Aorta (tissue), 5 donors: ENCODE data around the gene DYNC1H1. TPM values are rescaled to one million over a fixed set of nuclear protein-coding genes. Genes with fewer than 3 reads are reported as not detected.

Source experiments
- ATAC-seq: fragments of 200-7000 bp; cut with Tn5 transposase; one replicate; pipeline ENCODE4 v1.9.1; 2022; ENCODE audit warnings: moderate library complexity; ENCODE audit not compliant: low FRiP score
- DNase-seq, 2 donors: peaks; one replicate each; pipeline ENCODE4 v3.0.0-alpha.2; 2020
- H3K27ac ChIP-seq, 2 donors: one replicate each; pipeline ENCODE4 v1.5.1; 2013; ENCODE audit warnings: low read length in 2 of 2, mild to moderate bottlenecking in 2 of 2, moderate library complexity in 2 of 2, control low read depth in 1 of 2, inconsistent platforms in 1 of 2, low read depth in 1 of 2
- H3K27me3 ChIP-seq, 2 donors: one replicate each; pipeline ENCODE4 v1.6.1; 2013; ENCODE audit warnings: control low read depth in 1 of 2, low read length in 1 of 2, mild to moderate bottlenecking in 1 of 2, moderate library complexity in 1 of 2; ENCODE audit not compliant: insufficient read depth in 2 of 2, control insufficient read depth in 1 of 2
- H3K36me3 ChIP-seq, 2 donors: one replicate each; pipeline ENCODE4 v1.6.1; 2013; ENCODE audit warnings: control low read depth in 1 of 2, low read length in 1 of 2, mild to moderate bottlenecking in 1 of 2; ENCODE audit not compliant: insufficient read depth in 2 of 2, control insufficient read depth in 1 of 2
- H3K4me1 ChIP-seq, 2 donors: one replicate each; pipeline ENCODE4 v1.6.1; 2013; ENCODE audit warnings: low read length in 2 of 2, control low read depth in 1 of 2, mild to moderate bottlenecking in 1 of 2, moderate library complexity in 1 of 2; ENCODE audit not compliant: insufficient read depth in 2 of 2, control insufficient read depth in 1 of 2
- H3K4me3 ChIP-seq, 2 donors: one replicate each; pipeline ENCODE4 v1.5.1; 2013; ENCODE audit warnings: low read length in 2 of 2, control low read depth in 1 of 2, mild to moderate bottlenecking in 1 of 2
- H3K9me3 ChIP-seq: one replicate; pipeline ENCODE4 v1.6.1; 2013; ENCODE audit warnings: mild to moderate bottlenecking, low read length; ENCODE audit not compliant: control insufficient read depth
- WGBS, 2 donors: extraction: QIAGEN DNeasy Blood & Tissue Kit; methylation state at CpG; one replicate each; pipeline ENCODE4 v1.1.7; 2013; 5-methylcytosine and 5-hydroxymethylcytosine counted together
- intact Hi-C, 2 donors: fragments of 100-400 bp; cut with DNase I; formaldehyde crosslinking; loops; one replicate each; pipeline versions ENCODE4 v1.14.2 to v1.15.0; 2022
- polyA plus RNA-seq, 2 donors: library from polyadenylated mRNA; stranded (reverse); fragments of 200-250 nt; gene quantifications; one replicate each; pipeline ENCODE4 v1.2.3, GENCODE V29; 2013
- total RNA-seq, 2 donors: library from RNA; stranded (reverse); fragmentation: NEBNext Ultra II Directional; extraction: Animal tissue kit (Norgen Biotek cat#: 25700); gene quantifications; one replicate each; pipeline ENCODE4 v1.2.1, GENCODE V29; 2021
- donor health status: healthy with polysubstance abuse.
- donor health status: Bipolar disorder and iron deficiency.
- donor health status: DM: no; HTN: no; CAD: no.
- donor health status: DM: no; HTN: no; CAD: no.
- donor health status: DM: yes; HTN: yes; CAD: no.

Gene DYNC1H1
- total and polyA plus RNA-seq, 4 donors, result 26.5 to 481 (median 301) TPM

GRCh38 chr14:102040153-102040552 lies 75.8 kb downstream of the DYNC1H1 start:
- Histone ChIP-seq H3K9me3 (no peaks in the 10 kb centered on the region), H3K36me3 (peaks cover 11 to 34% of the 10 kb centered on the region in 2 donors), H3K4me3 (no peak overlapping the region), H3K27ac (no peak overlapping the region), H3K27me3 (no peaks in the 10 kb centered on the region), H3K4me1 (no peaks in the 10 kb centered on the region)
- WGBS, 2 donors, result 85 to 90% methylated on average over 13 of the region's 13 CpGs
- intact Hi-C loops, result no loop called here
- DNase-seq (no peak), ATAC-seq (no peak)

GRCh38 chr14:102042699-102043098 lies 78.3 kb downstream of the DYNC1H1 start:
- ATAC-seq, result no peak
- no peak for DNase-seq
- Histone ChIP-seq H3K27ac (no peak overlapping the region), H3K9me3 (no peaks in the 10 kb centered on the region), H3K4me1 (no peaks in the 10 kb centered on the region), H3K36me3 (peaks cover 2 to 34% of the 10 kb centered on the region in 2 donors), H3K27me3 (no peaks in the 10 kb centered on the region), H3K4me3 (no peak overlapping the region)
- intact Hi-C loops, result no loop called here
- WGBS, 2 donors, result 91 to 92% methylated on average over 9 of the region's 9 CpGs

- WGBS, 2 donors, result 78 to 80% methylated on average over 22 of the region's 22 CpGs
- no peaks in the 10 kb centered on the region for H3K9me3 ChIP-seq
- H3K4me3 ChIP-seq, result no peak overlapping the region
- no peak for ATAC-seq
- no peak for DNase-seq
- H3K36me3 ChIP-seq, result peaks cover 3 to 37% of the 10 kb centered on the region in 2 donors
- intact Hi-C loops, result no loop called here
- H3K27me3 ChIP-seq, result no peaks in the 10 kb centered on the region
- no peaks in the 10 kb centered on the region for H3K4me1 ChIP-seq
- no peak overlapping the region for H3K27ac ChIP-seq
Observed at GRCh38 chr14:102043251-102044025, 79.1 kb downstream of the DYNC1H1 start.

- Histone ChIP-seq H3K36me3 (peaks cover 8 to 33% of the 10 kb centered on the region in 2 donors), H3K4me1 (no peaks in the 10 kb centered on the region), H3K4me3 (no peak overlapping the region), H3K27me3 (no peaks in the 10 kb centered on the region), H3K9me3 (no peaks in the 10 kb centered on the region), H3K27ac (no peak overlapping the region)
- DNase-seq (no peak), ATAC-seq (no peak)
- intact Hi-C loops, result no loop called here
- 86 to 87% methylated on average over 13 of the region's 13 CpGs for WGBS, 2 donors
Observed at GRCh38 chr14:102044566-102044965, 80.2 kb downstream of the DYNC1H1 start.

GRCh38 chr14:102046337-102047278 lies 82.2 kb downstream of the DYNC1H1 start:
- Histone ChIP-seq H3K4me1 (no peaks in the 10 kb centered on the region), H3K4me3 (no peak overlapping the region), H3K9me3 (no peaks in the 10 kb centered on the region), H3K36me3 (peaks cover 6 to 28% of the 10 kb centered on the region in 2 donors), H3K27ac (no peak overlapping the region), H3K27me3 (no peaks in the 10 kb centered on the region)
- WGBS, 2 donors, result 28% methylated on average over 23 of the region's 23 CpGs
- intact Hi-C loops, result loop anchor here (5.0 kb wide), 1 partner anchor 51 kb away; no protein-coding TSS in a partner anchor
- DNase-seq (peak; percentile 92 to 93), ATAC-seq (peak; percentile 84)

- Histone ChIP-seq H3K27ac (no peak overlapping the region), H3K36me3 (peaks cover 6 to 18% of the 10 kb centered on the region in 2 donors), H3K9me3 (no peaks in the 10 kb centered on the region), H3K4me1 (no peaks in the 10 kb centered on the region), H3K27me3 (no peaks in the 10 kb centered on the region), H3K4me3 (no peak overlapping the region)
- 91 to 93% methylated on average over 33 of the region's 33 CpGs for WGBS, 2 donors
- DNase-seq (no peak), ATAC-seq (no peak)
- intact Hi-C loops, result loop anchor here (5.0 kb wide), 1 partner anchor 49 kb away; no protein-coding TSS in a partner anchor
Observed at GRCh38 chr14:102047808-102048540, 83.6 kb downstream of the DYNC1H1 start.

- intact Hi-C loops, result loop anchor here (5.0 kb wide), 1 partner anchor 48 kb away; no protein-coding TSS in a partner anchor
- H3K27me3 ChIP-seq, result no peaks in the 10 kb centered on the region
- ATAC-seq (no peak), DNase-seq (no peak)
- H3K9me3 ChIP-seq, result no peaks in the 10 kb centered on the region
- H3K4me1 ChIP-seq, result no peaks in the 10 kb centered on the region
- H3K27ac ChIP-seq, result no peak overlapping the region
- H3K4me3 ChIP-seq, result no peak overlapping the region
- H3K36me3 ChIP-seq, result peaks cover 6 to 13% of the 10 kb centered on the region in 2 donors
- WGBS, 2 donors, result 78% methylated on average over 25 of the region's 25 CpGs
Observed at GRCh38 chr14:102049258-102050025, 85.1 kb downstream of the DYNC1H1 start.

- ATAC-seq, result no peak
- intact Hi-C loops, result no loop called here
Observed at GRCh38 chr14:102050026-102050405, 85.6 kb downstream of the DYNC1H1 start.

More at GRCh38 chr14:102050026-102050405, 85.6 kb downstream of the DYNC1H1 start:
- Histone ChIP-seq H3K9me3 (no peaks in the 10 kb centered on the region), H3K4me3 (no peak overlapping the region), H3K27ac (no peak overlapping the region), H3K36me3 (peaks cover 6 to 10% of the 10 kb centered on the region in 2 donors), H3K27me3 (no peaks in the 10 kb centered on the region), H3K4me1 (no peaks in the 10 kb centered on the region)
- no peak for DNase-seq
- 83 to 86% methylated on average over 12 of the region's 12 CpGs for WGBS, 2 donors
